Measurements from ENCODE around the gene THAP8.

GRCh38 chr19:36023432-36023831 is 30.7 kb downstream of the THAP8 start:
- TF ChIP-seq CTCF (optimal IDR thresholded peaks at IDR 0.05 in 1 of 3, IDR thresholded peaks at IDR 0.05 in 1 of 3, conservative IDR thresholded peaks at IDR 0.05 in 1 of 3; ENCODE audit: extremely low read depth in 1 of 3, insufficient read depth in 2 of 3, low read length in 3 of 3) (no peak), EZH2 (IDR thresholded peaks at IDR 0.05; ENCODE audit: low read length) (no peak)

Measured in keratinocyte (primary cell).